Gastroesophageal sphincter (tissue), 3 donors: ENCODE measurements around the gene PRDM13.

Experiments used
- CTCF ChIP-seq, 4 experiments: fragments of 200-600 bp in 2 of 4; fragments of 450-650 bp in 2 of 4; sonication (generic) in 1 of 4; IDR thresholded peaks; one replicate each; pipeline ENCODE4 v1.5.1; 2017 to 2019; ENCODE audit warnings: antibody characterized with exemption in 4 of 4, mild to moderate bottlenecking in 2 of 4, moderate library complexity in 2 of 4
- POLR2A ChIP-seq, 2 donors: fragments of 450-650 bp; IDR thresholded peaks; one replicate each; pipeline ENCODE4 v1.6.1; 2017; ENCODE audit warnings: antibody characterized with exemption in 2 of 2, mild to moderate bottlenecking in 2 of 2, moderate library complexity in 1 of 2
- POLR2AphosphoS5 ChIP-seq: sonication (generic); formaldehyde crosslinking; IDR thresholded peaks from one replicate; pipeline ENCODE4 v1.6.1; 2017; ENCODE audit warnings: antibody characterized with exemption

- TF ChIP-seq CTCF (IDR thresholded peaks at IDR 0.05), result no peak
- no peak for TF ChIP-seq POLR2A (IDR thresholded peaks at IDR 0.05)
- TF ChIP-seq POLR2AphosphoS5, result no peak
Measured at GRCh38 chr6:99617131-99617530, 10.5 kb downstream of the PRDM13 start.
